ENCODE measurements around the gene WDR70.

- TF ChIP-seq, protein P1, sequence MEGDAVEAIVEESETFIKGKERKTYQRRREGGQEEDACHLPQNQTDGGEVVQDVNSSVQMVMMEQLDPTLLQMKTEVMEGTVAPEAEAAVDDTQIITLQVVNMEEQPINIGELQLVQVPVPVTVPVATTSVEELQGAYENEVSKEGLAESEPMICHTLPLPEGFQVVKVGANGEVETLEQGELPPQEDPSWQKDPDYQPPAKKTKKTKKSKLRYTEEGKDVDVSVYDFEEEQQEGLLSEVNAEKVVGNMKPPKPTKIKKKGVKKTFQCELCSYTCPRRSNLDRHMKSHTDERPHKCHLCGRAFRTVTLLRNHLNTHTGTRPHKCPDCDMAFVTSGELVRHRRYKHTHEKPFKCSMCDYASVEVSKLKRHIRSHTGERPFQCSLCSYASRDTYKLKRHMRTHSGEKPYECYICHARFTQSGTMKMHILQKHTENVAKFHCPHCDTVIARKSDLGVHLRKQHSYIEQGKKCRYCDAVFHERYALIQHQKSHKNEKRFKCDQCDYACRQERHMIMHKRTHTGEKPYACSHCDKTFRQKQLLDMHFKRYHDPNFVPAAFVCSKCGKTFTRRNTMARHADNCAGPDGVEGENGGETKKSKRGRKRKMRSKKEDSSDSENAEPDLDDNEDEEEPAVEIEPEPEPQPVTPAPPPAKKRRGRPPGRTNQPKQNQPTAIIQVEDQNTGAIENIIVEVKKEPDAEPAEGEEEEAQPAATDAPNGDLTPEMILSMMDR (conservative IDR thresholded peaks at IDR 0.05 in 1 of 2, IDR thresholded peaks at IDR 0.05 in 1 of 2; ENCODE audit: low read depth in 1 of 2, low read length in 2 of 2) = no peak
- no peak for TF ChIP-seq EZH2 (IDR thresholded peaks at IDR 0.05; ENCODE audit: low read length, missing control alignments)
Measured at GRCh38 chr5:37662362-37662761, 283.2 kb downstream of the WDR70 start.

Data from fibroblast of lung (primary cell).